ENCODE results near the gene GGA1.

The GGA1 gene

DNA sequence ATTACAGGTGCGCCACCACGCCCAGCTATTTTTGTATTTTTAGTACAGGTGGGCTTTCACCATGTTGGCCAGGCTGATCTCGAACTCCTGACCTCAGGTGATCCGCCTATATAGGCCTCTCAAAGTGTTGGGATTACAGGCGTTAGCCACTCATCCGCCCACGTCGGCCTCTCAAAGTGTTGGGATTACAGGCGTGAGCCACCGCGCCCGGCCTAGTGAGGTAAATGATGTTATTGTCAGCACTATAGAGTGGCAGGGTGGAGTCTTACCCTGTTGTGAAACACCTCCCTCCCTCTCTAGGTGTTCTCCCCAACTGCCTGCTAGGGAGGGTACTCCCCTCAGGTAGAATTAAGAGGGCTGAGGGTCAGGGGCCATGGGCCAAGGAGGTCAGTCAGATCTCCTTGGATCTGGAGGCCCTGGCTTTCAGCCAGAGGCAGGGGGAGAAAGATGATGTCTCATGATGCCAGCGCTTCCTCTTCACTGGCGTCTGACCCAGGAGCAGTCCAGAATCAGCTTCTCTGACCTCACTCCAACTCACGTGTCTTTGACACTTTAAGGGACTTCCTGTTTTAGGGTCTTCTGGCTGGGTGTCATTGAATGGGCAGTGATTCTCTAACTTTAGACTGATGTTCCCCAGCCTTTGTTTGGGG, 2.0 kb downstream of the GGA1 start:
- Histone ChIP-seq H3K9ac (ENCODE audit: low read length in 2 of 2) (no peak overlapping the region), H3K27ac (ENCODE audit: low read length) (no peak overlapping the region), H3K4me3 (ENCODE audit: low read length in 2 of 2) (no peak overlapping the region), H3K9me3 (ENCODE audit: control insufficient read depth in 2 of 2, low read length in 2 of 2) (no peaks in the 10 kb centered on the region), H3K4me1 (ENCODE audit: control insufficient read depth, insufficient read depth, low read length) (peaks cover 40% of the 10 kb centered on the region), H3K27me3 (ENCODE audit: control insufficient read depth in 1 of 2, insufficient read depth in 2 of 2, low read length in 2 of 2) (no peaks in the 10 kb centered on the region), H3K36me3 (ENCODE audit: control insufficient read depth in 2 of 2, insufficient read depth in 2 of 2, low read length in 2 of 2) (peaks cover 4 to 5% of the 10 kb centered on the region in 2 donors)

DNA sequence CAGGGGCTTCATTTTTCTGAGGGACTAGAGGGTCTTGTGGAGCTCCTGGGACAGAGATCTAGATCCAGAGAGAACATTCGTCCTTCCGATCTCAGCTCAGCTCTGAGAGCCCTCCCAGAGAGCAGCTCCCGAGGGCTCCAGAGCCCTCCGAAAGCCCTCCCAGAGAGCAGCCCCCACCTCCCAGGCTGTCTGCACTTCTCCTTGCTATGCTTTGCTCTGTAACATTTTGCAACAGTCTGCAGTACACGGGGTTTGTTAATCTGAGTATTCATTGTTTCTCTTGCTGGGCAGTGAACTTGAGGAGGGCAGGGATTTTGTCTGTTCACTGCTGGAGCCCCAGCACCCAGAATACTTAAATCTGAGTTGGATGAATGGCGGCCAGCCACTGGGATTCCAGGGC, 2.6 kb downstream of the GGA1 start:
- no peak overlapping the region for H3K9ac ChIP-seq (ENCODE audit: low read length in 2 of 2)
- peaks cover 40% of the 10 kb centered on the region for H3K4me1 ChIP-seq (ENCODE audit: control insufficient read depth, insufficient read depth, low read length)
- H3K4me3 ChIP-seq (ENCODE audit: low read length in 2 of 2): no peak overlapping the region
- H3K36me3 ChIP-seq (ENCODE audit: control insufficient read depth in 2 of 2, insufficient read depth in 2 of 2, low read length in 2 of 2): peaks cover 6% of the 10 kb centered on the region in 2 donors
- H3K27me3 ChIP-seq (ENCODE audit: control insufficient read depth in 1 of 2, insufficient read depth in 2 of 2, low read length in 2 of 2): no peaks in the 10 kb centered on the region
- no peaks in the 10 kb centered on the region for H3K9me3 ChIP-seq (ENCODE audit: control insufficient read depth in 2 of 2, low read length in 2 of 2)
- H3K27ac ChIP-seq (ENCODE audit: low read length): no peak overlapping the region

DNA sequence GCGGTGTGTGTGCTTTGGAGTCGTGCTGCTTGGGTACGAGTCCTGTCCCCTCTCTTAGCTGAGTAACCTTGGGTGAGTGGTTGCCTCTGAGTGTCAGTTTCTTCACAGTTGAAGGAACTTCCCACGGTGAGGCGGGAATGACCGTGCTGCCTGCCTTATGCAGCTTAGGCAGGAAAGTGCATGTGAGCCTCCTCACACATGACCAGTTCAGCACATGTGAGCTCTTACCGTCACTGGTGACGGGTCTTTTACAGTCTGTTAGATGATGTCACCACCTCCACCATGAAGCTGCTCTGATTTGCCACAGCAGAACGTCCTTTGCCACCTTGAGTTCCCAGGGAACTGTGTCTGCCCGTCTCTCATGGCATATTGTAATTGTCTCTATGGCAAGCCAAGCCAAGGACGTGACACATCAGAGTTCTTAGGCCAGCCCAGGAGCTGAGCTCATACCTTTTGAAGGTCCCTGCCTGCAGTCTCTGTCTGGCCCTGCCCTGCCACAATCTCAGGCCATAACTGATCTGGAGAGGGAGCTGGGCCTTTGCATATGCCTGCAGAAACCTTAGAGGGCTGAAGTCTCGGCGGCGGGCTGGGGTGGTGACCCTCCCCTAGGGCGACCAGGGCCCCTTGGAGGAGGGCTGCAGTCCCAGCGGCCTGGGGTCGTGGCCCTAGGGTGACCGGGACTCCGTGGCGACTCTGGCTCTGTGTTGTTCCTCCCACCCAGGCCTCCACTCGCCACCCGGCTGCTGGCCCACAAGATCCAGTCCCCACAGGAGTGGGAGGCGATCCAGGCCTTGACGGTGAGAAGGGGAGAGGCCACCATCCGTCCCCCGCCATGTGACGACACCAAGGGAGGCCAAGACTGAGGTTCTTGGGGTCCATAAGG, 7.8 kb downstream of the GGA1 start:
- peaks cover 35 to 36% of the 10 kb centered on the region in 2 donors for H3K36me3 ChIP-seq (ENCODE audit: control insufficient read depth in 2 of 2, insufficient read depth in 2 of 2, low read length in 2 of 2)
- H3K27me3 ChIP-seq (ENCODE audit: control insufficient read depth in 1 of 2, insufficient read depth in 2 of 2, low read length in 2 of 2): no peaks in the 10 kb centered on the region
- peaks cover 8% of the 10 kb centered on the region for H3K4me1 ChIP-seq (ENCODE audit: control insufficient read depth, insufficient read depth, low read length)
- H3K9ac ChIP-seq (ENCODE audit: low read length in 2 of 2): no peak overlapping the region
- no peak overlapping the region for H3K4me3 ChIP-seq (ENCODE audit: low read length in 2 of 2)
- H3K9me3 ChIP-seq (ENCODE audit: control insufficient read depth in 2 of 2, low read length in 2 of 2): no peaks in the 10 kb centered on the region
- H3K27ac ChIP-seq (ENCODE audit: low read length): no peak overlapping the region

DNA sequence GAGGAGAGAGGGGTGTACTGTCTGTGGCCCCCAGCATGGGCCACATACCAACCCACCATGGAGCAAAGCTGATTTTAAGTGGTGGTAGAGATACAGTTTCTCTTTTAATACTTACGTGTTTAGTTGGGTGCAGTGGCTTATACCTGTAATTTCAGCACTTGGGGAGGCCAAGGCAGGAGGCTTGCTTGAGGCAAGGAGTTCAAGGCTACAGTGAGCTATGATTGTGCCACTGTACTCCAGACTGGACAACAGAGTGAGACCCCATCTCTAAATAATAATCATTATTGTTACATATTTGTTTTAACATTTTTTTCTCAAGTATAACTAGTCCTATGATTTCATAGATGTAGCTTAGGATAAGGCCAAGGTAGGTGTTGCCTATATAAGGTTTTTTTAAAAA, 8.8 kb downstream of the GGA1 start:
- H3K4me3 ChIP-seq (ENCODE audit: low read length in 2 of 2): no peak overlapping the region
- H3K9me3 ChIP-seq (ENCODE audit: control insufficient read depth in 2 of 2, low read length in 2 of 2): no peaks in the 10 kb centered on the region
- H3K4me1 ChIP-seq (ENCODE audit: control insufficient read depth, insufficient read depth, low read length): peaks cover 8% of the 10 kb centered on the region
- H3K36me3 ChIP-seq (ENCODE audit: control insufficient read depth in 2 of 2, insufficient read depth in 2 of 2, low read length in 2 of 2): peaks cover 35 to 36% of the 10 kb centered on the region in 2 donors
- H3K9ac ChIP-seq (ENCODE audit: low read length in 2 of 2): no peak overlapping the region
- H3K27me3 ChIP-seq (ENCODE audit: control insufficient read depth in 1 of 2, insufficient read depth in 2 of 2, low read length in 2 of 2): no peaks in the 10 kb centered on the region
- no peak overlapping the region for H3K27ac ChIP-seq (ENCODE audit: low read length)

DNA sequence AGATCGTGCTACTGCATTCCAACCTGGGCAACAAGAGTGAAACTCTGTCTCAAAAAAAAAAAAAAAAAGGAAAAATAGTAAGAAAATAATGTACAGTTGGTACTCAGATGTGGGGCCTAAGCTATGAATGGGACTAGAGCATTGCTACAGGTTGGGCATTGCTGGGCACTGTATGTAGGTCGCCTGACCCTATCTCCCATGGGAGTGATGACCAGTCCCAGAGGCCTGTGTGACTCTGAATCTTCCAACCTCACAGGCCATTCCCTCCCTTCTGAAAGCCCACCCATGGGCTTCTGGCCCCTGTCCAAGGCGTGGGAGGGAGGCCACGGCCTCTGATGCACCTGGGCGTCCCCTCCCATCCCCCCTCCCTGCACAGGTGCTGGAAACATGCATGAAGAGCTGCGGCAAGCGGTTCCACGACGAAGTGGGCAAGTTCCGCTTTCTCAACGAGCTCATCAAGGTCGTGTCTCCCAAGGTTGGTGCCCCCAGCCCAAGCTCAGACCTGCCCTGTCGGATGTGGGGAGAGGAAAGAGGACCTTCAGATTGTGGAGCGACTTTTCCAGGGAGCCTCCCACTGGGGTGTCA, 9.5 kb downstream of the GGA1 start:
- H3K9ac ChIP-seq (ENCODE audit: low read length in 2 of 2): no peak overlapping the region
- peaks cover 6% of the 10 kb centered on the region for H3K4me1 ChIP-seq (ENCODE audit: control insufficient read depth, insufficient read depth, low read length)
- no peak overlapping the region for H3K4me3 ChIP-seq (ENCODE audit: low read length in 2 of 2)
- no peaks in the 10 kb centered on the region for H3K27me3 ChIP-seq (ENCODE audit: control insufficient read depth in 1 of 2, insufficient read depth in 2 of 2, low read length in 2 of 2)
- no peak overlapping the region for H3K27ac ChIP-seq (ENCODE audit: low read length)
- H3K9me3 ChIP-seq (ENCODE audit: control insufficient read depth in 2 of 2, low read length in 2 of 2): no peaks in the 10 kb centered on the region
- peaks cover 35 to 36% of the 10 kb centered on the region in 2 donors for H3K36me3 ChIP-seq (ENCODE audit: control insufficient read depth in 2 of 2, insufficient read depth in 2 of 2, low read length in 2 of 2)

DNA sequence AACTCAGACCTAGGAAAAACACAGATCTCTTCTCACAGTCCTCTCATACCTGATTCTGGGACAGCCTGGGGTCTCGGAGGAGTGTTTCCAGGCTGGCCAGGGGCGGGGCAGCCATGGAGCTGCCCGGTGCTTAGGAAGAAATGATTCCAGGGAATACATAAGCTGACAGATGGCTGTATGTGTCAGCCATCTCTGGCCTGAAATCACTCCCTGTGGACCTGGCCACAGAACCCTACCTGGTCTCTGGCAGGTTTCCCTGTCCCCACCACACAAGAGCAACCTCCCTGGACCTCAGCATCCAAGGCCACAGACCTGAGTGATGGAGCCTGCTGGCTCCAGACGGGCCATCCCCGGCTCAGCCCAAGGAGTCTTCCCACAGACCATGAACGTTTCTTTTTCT, 10.0 kb downstream of the GGA1 start:
- H3K9ac ChIP-seq (ENCODE audit: low read length in 2 of 2): no peak overlapping the region
- H3K27me3 ChIP-seq (ENCODE audit: control insufficient read depth in 1 of 2, insufficient read depth in 2 of 2, low read length in 2 of 2): no peaks in the 10 kb centered on the region
- H3K27ac ChIP-seq (ENCODE audit: low read length): no peak overlapping the region
- H3K4me3 ChIP-seq (ENCODE audit: low read length in 2 of 2): no peak overlapping the region
- peaks cover 38 to 39% of the 10 kb centered on the region in 2 donors for H3K36me3 ChIP-seq (ENCODE audit: control insufficient read depth in 2 of 2, insufficient read depth in 2 of 2, low read length in 2 of 2)
- H3K4me1 ChIP-seq (ENCODE audit: control insufficient read depth, insufficient read depth, low read length): peaks cover 6% of the 10 kb centered on the region
- H3K9me3 ChIP-seq (ENCODE audit: control insufficient read depth in 2 of 2, low read length in 2 of 2): no peaks in the 10 kb centered on the region

DNA sequence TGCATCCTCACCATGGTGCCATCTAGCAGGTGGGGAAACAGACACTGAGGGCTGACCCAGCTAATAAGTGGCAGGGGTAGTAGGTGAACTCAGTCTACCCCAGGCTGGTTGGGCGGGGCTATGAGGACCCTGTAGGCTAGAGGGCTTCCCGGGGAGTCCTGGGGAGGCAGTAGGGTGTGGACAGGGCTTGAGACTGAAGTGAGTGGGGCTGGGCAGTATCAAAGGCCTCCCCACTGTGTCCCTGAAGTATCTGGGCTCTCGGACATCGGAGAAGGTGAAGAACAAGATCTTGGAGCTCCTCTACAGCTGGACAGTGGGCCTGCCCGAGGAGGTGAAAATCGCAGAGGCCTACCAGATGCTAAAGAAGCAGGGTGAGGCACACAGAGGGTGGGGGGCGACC, 11.4 kb downstream of the GGA1 start:
- Histone ChIP-seq H3K27me3 (ENCODE audit: control insufficient read depth in 1 of 2, insufficient read depth in 2 of 2, low read length in 2 of 2) (no peaks in the 10 kb centered on the region), H3K4me1 (ENCODE audit: control insufficient read depth, insufficient read depth, low read length) (peaks cover 12% of the 10 kb centered on the region), H3K9ac (ENCODE audit: low read length in 2 of 2) (no peak overlapping the region), H3K9me3 (ENCODE audit: control insufficient read depth in 2 of 2, low read length in 2 of 2) (no peaks in the 10 kb centered on the region), H3K4me3 (ENCODE audit: low read length in 2 of 2) (no peak overlapping the region), H3K36me3 (ENCODE audit: control insufficient read depth in 2 of 2, insufficient read depth in 2 of 2, low read length in 2 of 2) (peaks cover 34 to 36% of the 10 kb centered on the region in 2 donors), H3K27ac (ENCODE audit: low read length) (no peak overlapping the region)

DNA sequence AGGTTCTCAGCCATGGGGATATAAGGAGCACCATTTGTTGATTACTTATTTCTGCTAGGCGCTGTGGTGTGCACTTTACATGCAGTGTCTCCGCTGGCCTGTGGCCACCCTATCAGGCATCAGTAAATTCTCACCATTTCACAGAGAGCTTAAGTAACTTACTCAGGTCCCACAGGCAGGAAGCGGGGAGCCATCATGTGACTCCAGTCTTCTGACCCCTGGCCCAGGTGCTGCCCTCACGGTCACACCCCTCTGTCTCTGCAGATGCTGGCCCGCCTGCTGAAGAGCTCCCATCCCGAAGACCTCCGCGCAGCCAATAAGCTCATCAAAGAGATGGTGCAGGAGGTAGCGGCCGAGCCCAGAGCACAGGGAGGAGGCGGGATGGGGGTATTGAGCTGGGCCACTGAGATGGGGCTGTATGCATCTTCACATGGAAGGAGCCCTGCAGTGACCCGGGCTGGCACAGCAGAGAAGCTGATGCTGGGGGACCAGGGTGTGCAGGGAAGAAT, 12.8 kb downstream of the GGA1 start:
- no peak overlapping the region for H3K27ac ChIP-seq (ENCODE audit: low read length)
- peaks cover 31% of the 10 kb centered on the region in 2 donors for H3K36me3 ChIP-seq (ENCODE audit: control insufficient read depth in 2 of 2, insufficient read depth in 2 of 2, low read length in 2 of 2)
- peaks cover 26% of the 10 kb centered on the region for H3K4me1 ChIP-seq (ENCODE audit: control insufficient read depth, insufficient read depth, low read length)
- no peaks in the 10 kb centered on the region for H3K9me3 ChIP-seq (ENCODE audit: control insufficient read depth in 2 of 2, low read length in 2 of 2)
- H3K9ac ChIP-seq (ENCODE audit: low read length in 2 of 2): no peak overlapping the region
- H3K4me3 ChIP-seq (ENCODE audit: low read length in 2 of 2): no peak overlapping the region
- H3K27me3 ChIP-seq (ENCODE audit: control insufficient read depth in 1 of 2, insufficient read depth in 2 of 2, low read length in 2 of 2): no peaks in the 10 kb centered on the region

DNA sequence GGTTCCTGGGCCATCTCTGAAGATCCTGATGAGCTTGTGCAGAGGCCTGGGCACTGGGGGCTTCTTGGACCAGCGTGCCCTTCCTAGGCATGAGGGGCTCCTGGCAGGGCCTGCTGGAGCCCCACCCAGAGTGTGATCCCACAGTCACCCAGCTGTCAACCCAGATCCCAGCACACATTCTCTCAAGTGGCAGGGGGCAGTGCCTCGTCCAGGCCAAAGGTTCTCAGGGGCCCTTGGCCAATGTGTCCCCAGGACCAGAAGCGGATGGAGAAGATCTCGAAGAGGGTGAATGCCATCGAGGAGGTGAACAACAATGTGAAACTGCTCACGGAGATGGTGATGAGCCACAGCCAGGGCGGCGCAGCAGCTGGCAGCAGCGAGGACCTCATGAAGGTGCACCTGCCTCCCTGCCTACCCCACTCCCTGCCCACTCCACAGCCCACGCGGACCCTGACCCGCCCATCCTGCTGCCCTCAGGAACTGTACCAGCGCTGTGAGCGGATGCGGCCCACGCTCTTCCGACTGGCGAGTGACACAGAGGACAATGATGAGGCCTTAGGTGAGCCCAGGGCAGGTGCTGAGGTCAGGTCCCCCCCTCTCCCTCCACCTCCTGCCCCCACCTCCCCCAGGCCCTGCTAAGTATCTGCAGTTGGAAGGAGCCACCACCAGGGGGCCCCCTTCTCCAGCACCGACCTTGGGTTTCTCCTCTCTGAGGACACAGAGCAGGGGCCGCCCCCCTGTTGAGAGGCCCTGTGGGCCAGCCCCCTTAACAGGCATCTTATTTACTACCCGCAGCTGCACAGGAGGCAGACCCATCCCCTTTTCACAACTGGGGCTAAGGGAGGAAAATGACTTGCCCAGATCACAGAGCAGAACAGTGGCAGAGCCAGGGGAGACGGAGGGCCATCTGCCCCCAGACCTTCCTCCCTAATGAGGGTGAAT, 14.7 kb downstream of the GGA1 start:
- H3K9ac ChIP-seq (ENCODE audit: low read length in 2 of 2): peak overlapping the region; percentile 23 to 51

DNA sequence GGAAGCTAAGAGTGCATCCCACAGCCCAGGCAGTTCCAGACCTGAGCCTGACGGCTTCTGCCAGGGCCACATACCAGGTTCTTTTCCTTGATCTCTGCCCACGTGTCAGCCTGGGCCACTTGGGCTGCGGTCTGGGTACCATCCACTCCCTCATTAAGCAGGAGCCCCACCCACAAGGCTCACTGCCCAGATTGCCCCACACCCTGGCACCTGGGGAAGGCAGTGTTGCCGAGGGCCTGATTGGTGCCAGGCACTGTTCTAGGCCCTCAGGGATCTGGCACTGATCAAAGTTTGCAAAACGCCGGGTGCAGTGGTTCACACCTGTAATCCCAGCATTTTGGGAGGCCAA, 15.4 kb downstream of the GGA1 start:
- peaks cover 47% of the 10 kb centered on the region for H3K4me1 ChIP-seq (ENCODE audit: control insufficient read depth, insufficient read depth, low read length)
- H3K4me3 ChIP-seq (ENCODE audit: low read length in 2 of 2): no peak overlapping the region
- H3K27me3 ChIP-seq (ENCODE audit: control insufficient read depth in 1 of 2, insufficient read depth in 2 of 2, low read length in 2 of 2): no peaks in the 10 kb centered on the region
- H3K36me3 ChIP-seq (ENCODE audit: control insufficient read depth in 2 of 2, insufficient read depth in 2 of 2, low read length in 2 of 2): peaks cover 12 to 15% of the 10 kb centered on the region in 2 donors
- peak overlapping the region; percentile 60 for H3K27ac ChIP-seq (ENCODE audit: low read length)
- H3K9ac ChIP-seq (ENCODE audit: low read length in 2 of 2): peak overlapping the region; percentile 23 to 51
- H3K9me3 ChIP-seq (ENCODE audit: control insufficient read depth in 2 of 2, low read length in 2 of 2): no peaks in the 10 kb centered on the region

More for the DNA sequence above, 14.7 kb downstream of the GGA1 start:
- Histone ChIP-seq H3K4me3 (ENCODE audit: low read length in 2 of 2) (no peak overlapping the region), H3K27me3 (ENCODE audit: control insufficient read depth in 1 of 2, insufficient read depth in 2 of 2, low read length in 2 of 2) (no peaks in the 10 kb centered on the region), H3K36me3 (ENCODE audit: control insufficient read depth in 2 of 2, insufficient read depth in 2 of 2, low read length in 2 of 2) (peaks cover 17 to 19% of the 10 kb centered on the region in 2 donors), H3K9me3 (ENCODE audit: control insufficient read depth in 2 of 2, low read length in 2 of 2) (no peaks in the 10 kb centered on the region), H3K27ac (ENCODE audit: low read length) (peak overlapping the region; percentile 60), H3K4me1 (ENCODE audit: control insufficient read depth, insufficient read depth, low read length) (peaks cover 45% of the 10 kb centered on the region)

Data from stomach smooth muscle (tissue), 2 donors.